Tibial nerve (tissue), 4 donors: ENCODE measurements around the gene FOXK1. TPM values are rescaled to one million over a fixed set of nuclear protein-coding genes. Genes with fewer than 3 reads are reported as not detected.

Source experiments
- DNase-seq, 2 donors: peaks; one replicate each; pipeline ENCODE4 v3.0.0-alpha.2; 2019; ENCODE audit warnings: low spot score in 2 of 2
- H3K27ac ChIP-seq, 4 donors: fragments of 200-600 bp; sonication (generic) in 3 of 4; one replicate each; pipeline ENCODE4 v1.5.1; 2017 to 2019; ENCODE audit warnings: mild to moderate bottlenecking in 1 of 4
- H3K27me3 ChIP-seq, 2 donors: fragments of 200-600 bp; sonication (generic) in 1 of 2; one replicate each; pipeline versions ENCODE4 v1.5.1 to v1.6.0; 2017 to 2019
- H3K36me3 ChIP-seq, 3 donors: fragments of 200-600 bp; sonication (generic); one replicate each; pipeline ENCODE4 v1.5.1; 2018 to 2019
- H3K4me1 ChIP-seq, 4 donors: fragments of 200-600 bp; sonication (generic) in 3 of 4; one replicate each; pipeline ENCODE4 v1.5.1; 2017 to 2019
- H3K4me3 ChIP-seq, 4 donors: fragments of 200-600 bp; sonication (generic) in 3 of 4; one replicate each; pipeline ENCODE4 v1.5.1; 2017 to 2019; ENCODE audit warnings: mild to moderate bottlenecking in 1 of 4, moderate library complexity in 1 of 4
- H3K9me3 ChIP-seq, 4 donors: fragments of 200-600 bp; sonication (generic) in 3 of 4; one replicate each; pipeline ENCODE4 v1.5.1; 2017 to 2019
- CTCF ChIP-seq, 5 experiments: fragments of 200-600 bp in 3 of 5; fragments of 450-650 bp in 2 of 5; sonication (generic) in 3 of 5; IDR thresholded peaks; one replicate each; pipeline ENCODE4 v1.5.1; 2016 to 2019; ENCODE audit warnings: antibody characterized with exemption in 5 of 5, mild to moderate bottlenecking in 3 of 5, moderate library complexity in 2 of 5
- EP300 ChIP-seq, 2 donors: sonication (generic); formaldehyde crosslinking; IDR thresholded peaks; one replicate each; pipeline ENCODE4 v1.6.1; 2017; ENCODE audit warnings: antibody characterized with exemption in 2 of 2, mild to moderate bottlenecking in 1 of 2
- POLR2A ChIP-seq, 2 donors: fragments of 450-650 bp; IDR thresholded peaks; one replicate each; pipeline ENCODE4 v1.6.1; 2017; ENCODE audit warnings: antibody characterized with exemption in 2 of 2, mild to moderate bottlenecking in 2 of 2, moderate library complexity in 2 of 2
- WGBS, 2 donors: methylation state at CpG; one replicate each; pipeline ENCODE4 v1.1.5; 2018; 5-methylcytosine and 5-hydroxymethylcytosine counted together
- total RNA-seq, 4 donors: library from RNA; depleted of rRNA; stranded (reverse); fragments of >200 nt; gene quantifications; one replicate each; pipeline ENCODE4 v1.1.0, GENCODE V29; 2016

The FOXK1 gene
- total RNA-seq, 4 donors from 2014 or later: 24.5 to 47.3 (median 26.4) TPM

DNA sequence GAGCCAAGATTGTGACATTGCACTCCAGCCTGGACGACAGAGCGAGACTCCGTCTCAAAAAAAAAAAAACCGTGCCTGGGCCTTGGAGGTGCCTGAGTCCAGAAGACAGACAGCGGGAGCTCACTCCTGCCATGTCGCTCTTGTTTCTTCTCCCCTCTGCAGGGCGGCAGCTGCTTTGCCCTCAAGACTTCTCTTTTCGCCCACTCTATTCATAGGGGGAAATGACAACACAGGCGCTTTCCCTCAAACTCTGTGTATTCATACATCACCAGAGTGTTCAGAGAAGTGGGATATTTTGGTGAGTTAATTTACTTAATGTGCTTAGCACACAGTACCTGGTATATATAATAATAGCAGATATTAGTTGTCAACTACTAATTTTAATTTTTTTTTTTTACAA, 44.5 kb downstream of the FOXK1 start:
- Histone ChIP-seq H3K9me3 (no peaks in the 10 kb centered on the region), H3K27ac (peak overlapping the region in 3 of 4 donors; percentile 86 to 96 (median 94)), H3K4me1 (peaks cover 0 to 58% (median 16%) of the 10 kb centered on the region in 4 donors), H3K4me3 (no peak overlapping the region), H3K36me3 (peaks cover 0 to 28% (median 0%) of the 10 kb centered on the region in 3 donors), H3K27me3 (no peaks in the 10 kb centered on the region)
- no peak for DNase-seq
- no peak for TF ChIP-seq EP300 (IDR thresholded peaks at IDR 0.05)
- TF ChIP-seq CTCF (IDR thresholded peaks at IDR 0.05): no peak
- no peak for TF ChIP-seq POLR2A (IDR thresholded peaks at IDR 0.05)
- 89 to 93% methylated on average over 9 of the region's 9 CpGs for WGBS, 2 donors

DNA sequence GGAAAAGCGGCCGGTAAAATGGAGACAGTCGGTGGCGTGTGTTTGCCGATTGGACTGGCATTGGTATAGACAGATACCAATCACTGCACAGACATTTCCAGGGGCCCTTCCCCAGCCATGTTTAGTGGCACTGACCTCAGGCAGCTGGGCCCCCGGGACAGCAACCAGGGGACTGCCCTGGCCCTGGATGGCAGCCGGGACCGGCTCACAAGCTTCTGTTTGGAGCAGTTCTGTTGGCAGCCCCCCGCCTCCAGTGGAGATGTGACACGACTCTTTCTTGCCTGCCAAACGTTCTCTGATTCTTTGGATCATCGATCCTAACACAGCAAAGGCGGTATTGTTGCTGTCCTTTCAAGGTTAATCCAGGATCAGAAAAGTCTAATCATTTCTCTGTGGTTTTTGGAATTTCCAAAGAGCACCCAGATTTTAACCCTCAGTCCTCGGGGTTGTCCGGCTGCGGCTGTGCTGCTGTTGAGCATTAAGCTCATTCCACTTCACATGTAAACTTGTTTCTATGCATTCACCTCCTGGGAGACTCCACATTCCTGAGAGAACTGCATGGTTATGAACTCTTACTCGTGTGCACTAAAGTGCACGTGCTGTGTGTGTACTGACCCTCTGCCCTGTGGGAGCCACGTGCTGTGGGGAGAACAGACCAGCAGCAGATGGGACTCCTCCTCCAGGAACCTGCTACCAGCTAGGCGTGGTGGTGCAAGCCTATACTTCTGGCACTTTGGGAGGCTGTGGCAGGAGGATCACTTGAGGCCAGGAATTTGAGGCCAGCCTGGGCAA, 46.0 kb downstream of the FOXK1 start:
- no peaks in the 10 kb centered on the region for H3K9me3 ChIP-seq
- peaks cover 0 to 48% (median 16%) of the 10 kb centered on the region in 4 donors for H3K4me1 ChIP-seq
- 89 to 92% methylated on average over 20 of the region's 20 CpGs for WGBS, 2 donors
- H3K36me3 ChIP-seq: peaks cover 0 to 31% (median 0%) of the 10 kb centered on the region in 3 donors
- TF ChIP-seq CTCF (IDR thresholded peaks at IDR 0.05) (no peak), POLR2A (IDR thresholded peaks at IDR 0.05) (no peak), EP300 (IDR thresholded peaks at IDR 0.05) (no peak)
- no peak overlapping the region for H3K4me3 ChIP-seq
- no peak for DNase-seq
- H3K27me3 ChIP-seq: no peaks in the 10 kb centered on the region
- H3K27ac ChIP-seq: no peak overlapping the region

GRCh38 chr7:4729266-4729665, 47.2 kb downstream of the FOXK1 start:
- no peak for DNase-seq
- Histone ChIP-seq H3K36me3 (peaks cover 0 to 40% (median 0%) of the 10 kb centered on the region in 3 donors), H3K9me3 (no peaks in the 10 kb centered on the region), H3K4me3 (no peak overlapping the region), H3K27ac (no peak overlapping the region), H3K27me3 (no peaks in the 10 kb centered on the region), H3K4me1 (peaks cover 0 to 36% (median 11%) of the 10 kb centered on the region in 4 donors)
- TF ChIP-seq EP300 (IDR thresholded peaks at IDR 0.05) (no peak), POLR2A (IDR thresholded peaks at IDR 0.05) (no peak), CTCF (IDR thresholded peaks at IDR 0.05) (no peak)
- 85 to 100% methylated on average over 3 to 14 of the region's 19 CpGs for WGBS, 2 donors

- no peak for TF ChIP-seq POLR2A (IDR thresholded peaks at IDR 0.05)
- no peak for TF ChIP-seq EP300 (IDR thresholded peaks at IDR 0.05)
- TF ChIP-seq CTCF (IDR thresholded peaks at IDR 0.05): no peak
- Histone ChIP-seq H3K4me3 (no peak overlapping the region), H3K36me3 (peaks cover 0 to 40% (median 0%) of the 10 kb centered on the region in 3 donors), H3K4me1 (peaks cover 0 to 29% (median 3%) of the 10 kb centered on the region in 4 donors), H3K27ac (no peak overlapping the region), H3K27me3 (no peaks in the 10 kb centered on the region), H3K9me3 (no peaks in the 10 kb centered on the region)
- 86 to 91% methylated on average over 18 to 19 of the region's 19 CpGs for WGBS, 2 donors
- no peak for DNase-seq
Measured at GRCh38 chr7:4730276-4730675, 48.2 kb downstream of the FOXK1 start.

DNA sequence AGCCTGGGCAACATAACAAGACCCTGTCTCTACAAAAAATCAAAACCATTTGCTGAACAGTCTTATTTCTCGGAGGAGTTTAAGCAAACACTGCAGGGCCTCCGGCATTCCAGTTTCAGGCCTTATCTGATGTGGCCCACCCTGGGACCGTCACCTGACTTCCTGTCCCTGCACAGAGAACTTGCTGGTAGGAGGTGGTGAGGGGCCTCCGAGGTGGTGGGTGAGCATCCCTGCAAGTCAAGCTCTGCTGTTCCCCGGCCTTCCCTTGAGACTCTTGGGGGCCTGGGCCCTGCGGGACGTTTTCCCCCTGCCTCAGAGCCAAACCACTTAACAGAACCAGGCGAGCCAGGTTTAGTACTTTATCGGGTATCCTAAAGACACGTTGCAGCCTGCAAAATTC, 48.9 kb downstream of the FOXK1 start:
- H3K4me3 ChIP-seq: no peak overlapping the region
- 74 to 90% methylated on average over 10 of the region's 10 CpGs for WGBS, 2 donors
- no peaks in the 10 kb centered on the region for H3K27me3 ChIP-seq
- H3K36me3 ChIP-seq: peaks cover 0 to 40% (median 0%) of the 10 kb centered on the region in 3 donors
- no peak for DNase-seq
- no peaks in the 10 kb centered on the region for H3K9me3 ChIP-seq
- peaks cover 0 to 25% (median 3%) of the 10 kb centered on the region in 4 donors for H3K4me1 ChIP-seq
- TF ChIP-seq CTCF (IDR thresholded peaks at IDR 0.05) (no peak), EP300 (IDR thresholded peaks at IDR 0.05) (no peak), POLR2A (IDR thresholded peaks at IDR 0.05) (no peak)
- no peak overlapping the region for H3K27ac ChIP-seq
